ENCODE data around the gene KIF13A.
"Not testable (repeated sequence)": the region's sequence is repeated elsewhere in the genome, so short reads cannot be mapped to it uniquely, and the experiment has no call there.

The KIF13A gene

GRCh38 chr6:17998442-17998841, 11.0 kb upstream of the KIF13A start:
- DNase-seq (ENCODE audit: low read depth, low spot score) = no peak

DNA sequence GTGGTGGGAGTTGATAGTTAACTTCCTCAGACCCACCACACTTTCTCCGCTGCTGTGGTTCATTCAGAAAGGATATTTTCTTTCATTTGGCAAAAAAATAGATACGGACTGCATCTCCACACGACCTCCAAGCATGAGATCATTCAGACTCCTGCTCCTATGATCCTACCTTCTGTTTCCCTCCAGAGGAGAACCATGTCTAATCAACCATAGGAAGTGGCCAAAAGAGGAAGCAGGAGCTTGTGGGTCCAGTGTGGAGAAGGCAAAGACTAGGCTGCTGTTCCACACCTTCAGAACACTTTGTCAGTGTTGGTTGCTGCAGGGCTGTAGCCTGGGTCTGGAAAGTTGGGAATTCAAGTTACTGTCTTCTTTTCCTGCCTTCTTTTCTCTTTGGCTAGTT, 10.6 kb upstream of the KIF13A start:
- DNase-seq (ENCODE audit: low read depth, low spot score) = no peak

DNA sequence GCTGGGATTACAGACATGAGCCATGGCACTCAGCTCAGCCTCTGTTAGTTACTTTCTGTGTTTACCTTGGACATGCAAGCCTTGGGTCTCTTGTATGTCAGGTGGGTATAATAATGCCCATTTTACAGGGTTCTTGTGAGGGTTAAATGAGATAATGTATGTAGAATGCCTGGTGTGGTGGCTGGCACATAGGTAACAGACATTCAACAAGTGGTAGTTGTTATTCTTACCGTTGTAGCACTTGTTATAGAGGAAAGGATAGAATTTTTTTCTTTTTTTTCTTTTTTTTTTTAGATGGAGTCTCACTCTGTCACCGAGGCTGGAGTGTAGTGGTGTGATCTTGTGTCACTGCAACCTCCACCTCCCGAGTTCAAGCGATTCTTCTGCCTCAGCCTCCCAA, 8.0 kb upstream of the KIF13A start:
- DNase-seq (ENCODE audit: low read depth, low spot score) = no peak

DNA sequence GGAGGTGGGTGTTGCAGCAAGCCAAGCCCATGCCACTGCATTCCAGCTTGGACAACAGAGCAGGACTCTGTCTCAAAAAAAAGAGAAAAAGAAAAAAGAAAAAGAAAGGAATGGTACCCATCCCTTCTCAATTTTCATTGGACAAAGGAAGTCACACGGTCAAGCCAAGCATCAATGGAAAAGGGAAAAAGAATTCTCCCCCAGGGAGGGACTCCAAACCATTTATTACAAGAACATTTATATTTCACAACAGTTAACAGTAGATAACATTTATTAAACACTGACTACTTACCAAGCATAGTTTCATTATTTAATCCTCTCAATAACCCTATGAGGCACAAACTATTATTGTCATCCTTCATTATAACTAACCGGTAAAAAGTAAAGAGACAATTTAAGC, 6.6 kb upstream of the KIF13A start:
- DNase-seq (ENCODE audit: low read depth, low spot score) = no peak

DNA sequence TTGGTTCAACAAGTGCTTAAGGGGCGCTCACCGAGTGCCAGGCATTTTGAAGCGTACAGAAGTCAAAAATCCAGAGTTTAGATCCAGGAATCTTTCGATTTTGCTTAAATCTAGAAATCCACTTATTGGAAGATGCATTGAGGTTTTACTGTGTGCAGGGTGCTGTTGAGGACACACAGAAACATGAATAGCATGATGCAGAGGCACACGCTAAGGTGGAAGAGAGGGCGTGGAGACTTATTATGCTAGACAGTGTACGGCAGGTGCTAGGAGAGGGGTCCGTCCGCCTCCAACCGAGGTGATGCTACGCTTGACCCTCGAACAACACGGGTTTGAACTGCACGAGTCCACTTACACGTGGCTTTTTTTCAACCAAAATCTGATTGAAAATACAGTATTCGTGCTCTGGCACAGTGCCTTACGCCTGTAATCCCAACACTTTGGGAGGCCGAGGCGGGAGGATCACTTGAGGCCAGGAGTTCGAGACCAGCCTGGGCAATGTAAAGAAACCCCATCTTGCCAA, 1.0 kb upstream of the KIF13A start:
- DNase-seq (ENCODE audit: low read depth, low spot score) = no peak

DNA sequence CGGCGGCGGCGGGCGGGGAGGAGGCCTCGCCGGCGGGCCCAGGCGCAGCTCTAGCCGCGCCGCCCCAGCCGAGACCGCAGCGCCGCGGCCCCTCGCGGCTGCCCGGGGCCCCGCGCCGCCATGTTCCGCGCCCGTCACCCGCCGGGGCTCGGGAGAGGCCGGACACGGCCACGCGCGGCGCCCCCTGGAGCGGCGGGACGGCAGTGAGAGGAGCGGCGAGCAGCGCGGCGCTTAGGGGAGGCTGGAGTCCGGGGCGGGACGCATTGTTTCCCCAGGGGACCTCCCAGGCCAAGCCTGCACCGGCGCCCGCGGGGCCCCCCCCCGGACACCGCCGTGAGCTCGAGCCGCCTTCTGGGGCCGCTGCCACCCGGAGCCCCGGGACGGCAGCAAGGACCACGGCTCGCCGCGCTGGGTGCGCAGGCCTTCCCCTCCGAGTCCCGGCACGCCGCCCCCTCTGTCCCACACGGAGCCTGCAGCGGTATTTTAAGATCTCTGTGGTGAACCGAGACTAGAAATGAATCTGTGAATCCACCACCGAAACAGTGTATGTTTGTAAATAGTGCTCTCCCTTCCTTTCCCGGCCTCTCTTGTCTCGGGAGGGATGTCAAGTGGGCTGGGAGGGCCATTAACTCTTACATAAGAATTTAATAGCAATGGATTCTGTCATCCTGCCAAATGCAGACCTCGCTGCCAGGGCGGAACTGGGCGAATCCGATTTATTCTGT, 424 bp upstream of the KIF13A start:
- no peak for DNase-seq (ENCODE audit: low read depth, low spot score)

GRCh38 chr6:17986656-17987446, 584 bp downstream of the KIF13A start:
- no peak for DNase-seq (ENCODE audit: low read depth, low spot score)

DNA sequence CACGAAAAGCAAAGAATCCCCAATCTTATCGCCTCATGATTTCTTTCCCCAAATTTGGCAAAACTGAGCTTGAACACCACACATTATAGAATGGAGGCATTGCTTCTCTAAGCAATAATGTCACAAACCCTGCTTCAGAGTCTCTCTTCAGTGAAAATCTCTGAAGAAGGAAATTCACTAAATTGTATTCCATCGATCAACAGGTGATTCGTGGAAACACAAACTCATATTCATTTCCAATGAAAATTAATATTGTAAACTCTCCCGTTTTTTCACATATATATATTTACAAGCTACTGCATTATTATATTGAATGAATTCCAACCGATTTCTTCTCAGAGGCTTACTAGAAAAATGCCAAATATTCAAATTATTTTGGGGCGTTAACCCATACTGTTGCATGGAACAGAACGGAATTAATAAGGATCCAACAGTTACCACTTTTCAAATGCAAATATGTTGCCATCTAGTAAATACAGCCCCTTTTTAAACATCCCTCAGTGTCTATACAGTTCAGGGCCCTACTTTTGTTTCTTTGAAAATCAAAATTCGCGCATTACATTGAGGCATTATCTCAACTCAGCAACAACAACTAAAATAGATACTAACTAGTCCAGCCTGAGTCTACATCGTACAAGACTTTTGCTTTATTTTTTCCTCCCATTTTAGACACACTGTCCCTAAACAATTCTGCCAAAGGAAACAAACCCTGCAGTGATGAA, 1.3 kb downstream of the KIF13A start:
- DNase-seq (ENCODE audit: low read depth, low spot score) = no peak

DNA sequence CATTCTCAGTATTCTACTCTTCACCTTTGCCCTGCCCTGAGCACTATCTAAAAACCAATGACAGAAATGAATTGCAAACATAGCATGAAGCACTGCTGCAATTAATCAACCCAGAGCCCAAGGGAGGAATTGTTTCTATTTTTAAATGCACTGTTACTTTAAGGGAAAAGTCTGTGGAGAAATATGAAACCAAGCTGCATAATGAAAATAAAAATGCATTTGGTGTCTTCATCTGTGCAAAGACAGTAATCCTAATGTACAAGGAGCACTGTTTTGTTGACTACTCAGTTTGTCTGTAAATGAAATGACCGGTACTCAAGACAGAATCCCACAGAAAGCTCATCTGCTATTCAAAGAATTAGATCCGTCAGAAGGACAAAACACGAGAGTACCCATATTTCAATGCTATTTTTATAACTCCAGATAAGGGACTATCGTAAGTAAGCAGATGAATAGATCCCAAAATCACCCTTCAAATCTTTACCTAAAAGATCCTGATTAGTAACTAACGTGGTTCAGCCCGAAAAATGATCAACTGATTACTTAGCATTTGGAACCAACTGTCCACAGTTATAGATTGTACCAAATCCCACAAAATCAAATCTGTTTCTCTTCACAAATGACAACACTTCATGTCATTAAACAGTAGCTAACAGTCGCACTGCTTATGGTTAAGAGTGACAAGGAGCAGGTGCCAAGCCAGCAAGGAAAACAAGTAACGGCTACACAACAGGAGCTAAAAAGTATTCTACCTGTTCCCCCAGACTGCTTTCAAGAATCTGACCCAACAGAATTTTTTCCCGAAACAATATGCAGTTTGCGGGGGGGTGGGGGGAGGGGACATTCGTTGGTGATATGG, 2.4 kb downstream of the KIF13A start:
- no peak for DNase-seq (ENCODE audit: low read depth, low spot score)

- DNase-seq (ENCODE audit: low read depth, low spot score) = no peak
These were observed 3.0 kb downstream of the KIF13A start for GRCh38 chr6:17984399-17984798.

DNA sequence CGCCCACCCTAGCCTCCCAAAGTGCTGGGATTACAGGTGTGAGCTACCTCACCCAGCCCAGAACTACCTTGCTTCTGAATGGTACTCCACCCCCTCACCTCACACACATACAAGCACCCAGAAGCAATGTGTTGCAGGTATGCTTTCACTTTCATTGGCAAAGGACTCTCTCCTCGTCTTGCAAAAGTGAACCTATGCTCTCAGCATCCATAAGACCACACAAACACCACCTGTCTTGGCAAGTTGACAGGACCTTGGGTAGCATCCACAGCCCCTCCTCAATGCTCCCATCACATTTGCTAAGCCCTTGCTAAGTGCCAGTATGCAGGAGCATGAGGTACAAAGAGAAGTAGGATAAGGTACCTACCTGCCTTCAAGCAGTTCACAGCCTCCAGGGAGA, 3.7 kb downstream of the KIF13A start:
- DNase-seq (ENCODE audit: low read depth, low spot score) = no peak

DNA sequence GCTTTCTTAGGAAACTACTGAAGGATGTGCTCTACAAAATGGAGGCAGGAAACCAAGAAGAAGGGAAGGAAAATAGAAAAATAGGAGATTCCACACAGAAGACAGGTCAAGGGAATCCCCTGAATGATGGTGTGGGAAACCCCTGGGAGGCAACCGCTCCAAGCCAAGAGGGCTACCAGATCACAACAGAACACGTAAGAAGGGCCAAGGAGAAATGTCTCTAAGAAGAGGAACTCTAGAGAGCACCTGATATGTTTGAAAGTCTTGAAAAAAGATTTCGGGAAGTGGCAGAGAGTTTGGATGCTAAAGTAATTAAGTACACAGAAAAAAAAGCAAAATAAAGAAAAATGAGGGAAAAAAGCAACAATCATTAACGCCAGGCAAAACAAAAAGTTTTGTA, 7.1 kb downstream of the KIF13A start:
- DNase-seq (ENCODE audit: low read depth, low spot score) = no peak

GRCh38 chr6:17979479-17979878, 8.0 kb downstream of the KIF13A start:
- DNase-seq (ENCODE audit: low read depth, low spot score) = no peak

GRCh38 chr6:17976258-17976657, 11.2 kb downstream of the KIF13A start:
- not testable (repeated sequence) for DNase-seq (ENCODE audit: low read depth, low spot score)

DNA sequence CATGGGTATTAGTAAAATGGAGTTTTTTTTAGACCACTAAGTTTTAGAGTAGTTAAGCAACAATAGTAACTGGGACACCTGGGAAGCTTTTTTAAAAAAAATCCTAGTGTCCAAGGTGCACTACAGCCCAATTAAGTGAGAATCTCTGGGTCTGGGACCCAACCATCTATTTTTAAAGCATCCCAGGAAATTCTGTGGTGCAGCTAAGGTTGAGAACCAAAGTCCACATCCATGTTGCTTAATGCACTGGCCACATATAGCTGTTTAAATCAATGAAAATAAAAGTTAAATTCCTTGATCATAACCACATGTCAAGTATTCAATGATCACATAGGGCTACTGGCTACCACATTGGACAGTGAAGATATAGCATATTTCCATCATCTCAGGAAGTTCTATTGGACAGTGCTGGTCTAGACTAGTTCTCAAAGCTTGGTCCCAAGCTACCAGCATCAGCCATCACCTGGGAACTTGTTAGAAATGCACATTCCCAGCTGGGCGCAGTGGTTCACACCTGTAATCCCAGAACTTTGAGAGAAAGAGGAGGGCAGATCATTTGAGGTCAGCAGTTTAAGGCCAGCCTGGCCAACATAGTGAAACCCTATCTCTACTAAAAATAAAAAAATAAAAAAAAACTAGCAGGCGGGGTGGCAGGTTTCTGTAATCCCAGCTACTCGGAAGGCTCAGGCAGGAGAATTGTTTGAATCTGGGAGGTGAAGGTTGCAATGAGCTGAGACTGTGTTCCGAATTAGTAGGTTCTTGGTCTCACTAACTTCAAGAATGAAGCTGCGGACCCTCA, 12.7 kb downstream of the KIF13A start:
- no peak for DNase-seq (ENCODE audit: low read depth, low spot score)

- no peak for DNase-seq (ENCODE audit: low read depth, low spot score)
These were observed 14.3 kb downstream of the KIF13A start for GRCh38 chr6:17972978-17973622.

- DNase-seq (ENCODE audit: low read depth, low spot score) = no peak
These were observed 15.1 kb downstream of the KIF13A start for GRCh38 chr6:17972074-17972952.

GRCh38 chr6:17971128-17972073, 16.0 kb downstream of the KIF13A start:
- no peak for DNase-seq (ENCODE audit: low read depth, low spot score)

All from smooth muscle cell of the brain vasculature (primary cell).